GM12878 (cell line): Measurements from ENCODE around the gene COL20A1. TPM values are rescaled to one million over a fixed set of nuclear protein-coding genes. Genes with fewer than 3 reads are reported as not detected.

Source experiments
- ATAC-seq: fragments of 200-7000 bp; cut with Tn5 transposase; 3 replicates; pipeline ENCODE4 v1.9.1; 2020; ENCODE audit warnings: mild to moderate bottlenecking, moderate library complexity
- BruUV-seq: library from RNA; stranded (reverse); fragments of 400-500 nt; replicated peaks from 2 replicates; lab custom pipeline; 2021; lab: Mats Ljungman, UMichigan
- CTCF ChIA-PET: fragments of 300-600 bp; sonication (Branson Sonifier 250); formaldehyde crosslinking; extraction: SDS; loops from one replicate; lab custom pipeline; 2021; ENCODE audit warnings: inconsistent platforms; lab: Yijun Ruan, JAX
- POLR2A ChIA-PET: fragments of 350-600 bp; formaldehyde crosslinking; extraction: SDS; loops from one replicate; lab custom pipeline; 2021; ENCODE audit warnings: inconsistent platforms; lab: Charles Lee
- RAD21 ChIA-PET: fragments of 300-600 bp; sonication (Branson Sonifier 250); formaldehyde crosslinking; loops from one replicate; lab custom pipeline; 2023; ENCODE audit warnings: antibody characterized with exemption; ENCODE audit not compliant: unreplicated experiment; lab: Charles Lee
- SMC1A ChIA-PET: fragments of 300-600 bp; sonication (Branson Sonifier 250); formaldehyde crosslinking; loops from one replicate; lab custom pipeline; 2023; ENCODE audit not compliant: unreplicated experiment, uncharacterized antibody; lab: Charles Lee
- DNase-seq: peaks from one replicate; pipeline ENCODE4 v3.0.0-alpha.2; 2011; ENCODE audit warnings: low read depth, low spot score
- FAIRE-seq: peaks from 3 replicates; lab custom pipeline; 2011; peaks lifted over from hg19 to GRCh38; lab: Jason Lieb, UNC
- H2AFZ ChIP-seq: 2 replicates; pipeline ENCODE4 v1.6.0; 2011; ENCODE audit warnings: low read depth, low read length, control low read depth; ENCODE audit not compliant: control insufficient read depth
- H3K27ac ChIP-seq: 2 replicates; pipeline ENCODE4 v1.5.1; 2011; ENCODE audit warnings: control low read depth; ENCODE audit not compliant: control insufficient read depth, insufficient read depth
- H3K27me3 ChIP-seq, 2 experiments: replicated peaks in 1 of 2; 2 replicates each; pipeline versions ENCODE4 v1.6.0 to v1.6.1; 2011; ENCODE audit warnings: low read length in 1 of 2; ENCODE audit not compliant: control insufficient read depth in 2 of 2, insufficient read depth in 2 of 2
- H3K36me3 ChIP-seq, 2 experiments: 2 replicates each; pipeline ENCODE4 v1.5.1; 2011; ENCODE audit warnings: low read length in 1 of 2; ENCODE audit not compliant: control insufficient read depth in 2 of 2, insufficient read depth in 2 of 2
- H3K4me1 ChIP-seq: 2 replicates; pipeline ENCODE4 v1.6.1; 2011; ENCODE audit warnings: mild to moderate bottlenecking, low read length, moderate library complexity, mixed read lengths; ENCODE audit not compliant: control insufficient read depth, insufficient read depth
- H3K4me2 ChIP-seq: 2 replicates; pipeline ENCODE4 v1.6.0; 2011; ENCODE audit warnings: control low read depth; ENCODE audit not compliant: control insufficient read depth, insufficient read depth
- H3K4me3 ChIP-seq: fragments of 200-600 bp; sonication (generic); 2 replicates; pipeline ENCODE4 v1.5.1; 2016
- H3K79me2 ChIP-seq: 2 replicates; pipeline ENCODE4 v1.6.0; 2011; ENCODE audit warnings: low read length; ENCODE audit not compliant: control insufficient read depth, insufficient read depth
- H3K9ac ChIP-seq: 2 replicates; pipeline ENCODE4 v1.8.0; 2011; ENCODE audit warnings: low read length, control low read depth, mixed read lengths; ENCODE audit not compliant: control insufficient read depth, insufficient read depth
- H3K9me3 ChIP-seq: replicated peaks from 3 replicates; pipeline ENCODE4 v1.5.1; 2011; ENCODE audit warnings: mild to moderate bottlenecking, low read length; ENCODE audit not compliant: control insufficient read depth, insufficient read depth
- H4K20me1 ChIP-seq: 2 replicates; pipeline ENCODE4 v1.6.0; 2011; ENCODE audit not compliant: control insufficient read depth, insufficient read depth
- CREM ChIP-seq: IDR thresholded peaks from 2 replicates; pipeline ENCODE4 v1.6.1; 2014; ENCODE audit warnings: antibody characterized with exemption, low read depth
- EGR1 ChIP-seq, 2 experiments: IDR thresholded peaks; 1 replicate in 1 of 2; 2 replicates in 1 of 2; pipeline ENCODE4 v1.6.1; 2011 to 2012; ENCODE audit warnings: low read depth in 2 of 2, low read length in 2 of 2, borderline replicate concordance in 1 of 2, mild to moderate bottlenecking in 1 of 2, moderate library complexity in 1 of 2
- IRF4 ChIP-seq: IDR thresholded peaks from 2 replicates; pipeline ENCODE4 v1.6.1; 2011; ENCODE audit warnings: low read depth, low read length
- JUNB ChIP-seq: IDR thresholded peaks from 2 replicates; pipeline ENCODE4 v1.6.1; 2016; ENCODE audit warnings: antibody characterized with exemption, mild to moderate bottlenecking
- MLLT1 ChIP-seq: fragments of 450-650 bp; IDR thresholded peaks from 2 replicates; pipeline ENCODE4 v1.6.1; 2016; ENCODE audit warnings: mild to moderate bottlenecking
- MTA2 ChIP-seq: fragments of 450-650 bp; IDR thresholded peaks from 2 replicates; pipeline ENCODE4 v1.6.1; 2016; ENCODE audit warnings: low read depth, mild to moderate bottlenecking, moderate library complexity
- POLR2A ChIP-seq: IDR thresholded peaks from 2 replicates; pipeline ENCODE4 v1.6.1; 2011; ENCODE audit warnings: low read depth, mild to moderate bottlenecking, low read length
- RELB ChIP-seq: fragments of 450-650 bp; IDR thresholded peaks from 2 replicates; pipeline ENCODE4 v1.6.1; 2017; ENCODE audit warnings: low read depth, mild to moderate bottlenecking, moderate library complexity
- SIN3A ChIP-seq: IDR thresholded peaks from 2 replicates; pipeline ENCODE4 v1.6.1; 2012; ENCODE audit warnings: low read depth, low read length, improper control_type of control experiment
- WGBS: methylation state at CpG from one replicate; pipeline ENCODE4 v1.1.6; 2016; ENCODE audit warnings: low lambda C conversion rate; ENCODE audit not compliant: insufficient replicate concordance, insufficient coverage; ENCODE audit errors: missing lambda C conversion rate; 5-methylcytosine and 5-hydroxymethylcytosine counted together
- in situ Hi-C: fragments of 300-500 bp; cut with MboI; formaldehyde crosslinking; loops from 9 replicates; pipeline ENCODE4 v1.14.3; 2018; ENCODE audit warnings: mixed read lengths
- intact Hi-C: fragments of 100-400 bp; cut with micrococcal nuclease; formaldehyde crosslinking; loops from one replicate; pipeline ENCODE4 v1.14.2; 2022; ENCODE audit not compliant: unreplicated experiment
- polyA plus RNA-seq, 11 experiments: library from polyadenylated mRNA; depleted of rRNA in 4 of 11; unstranded in 6 of 11; stranded (reverse) in 5 of 11; fragments of >200 nt; fragmentation: Nextera tagmentation in 4 of 11; fragmentation: Illumina TruSeq in 1 of 11; extraction: Ambion mirVana in 4 of 11; extraction: Trizol in 1 of 11; gene quantifications; 1 replicate in 1 of 11; 2 replicates in 10 of 11; pipeline versions ENCODE4 v1.2.1 to v1.2.3, GENCODE V29; 2011 to 2016; ENCODE audit warnings: inconsistent platforms in 2 of 11, missing spikeins in 2 of 11, low read depth in 1 of 11
- total RNA-seq, 4 experiments: library from RNA; depleted of rRNA in 3 of 4; stranded (reverse); fragments of >200 nt in 3 of 4; fragmentation: Illumina TruSeq in 1 of 4; extraction: Trizol in 1 of 4; gene quantifications; 2 replicates each; pipeline versions ENCODE4 v1.2.1 to v1.2.3, GENCODE V29; 2013 to 2021

COL20A1 gene
- total and polyA plus RNA-seq, 10 of the 15 experiments (the other 5 are each of a cell fraction or from before 2014, with no cell fraction given), result not detected

GRCh38 chr20:63267691-63268090 is 25.3 kb upstream of the COL20A1 start:
- no peaks in the 10 kb centered on the region for H3K4me1 ChIP-seq
- POLR2A ChIA-PET, result no interaction called here
- CTCF ChIA-PET, result no interaction called here
- H3K79me2 ChIP-seq, result peaks cover 1% of the 10 kb centered on the region
- H3K4me3 ChIP-seq, result no peak overlapping the region
- SMC1A ChIA-PET, result no interaction called here
- no peak for ATAC-seq
- H3K27ac ChIP-seq, result no peak overlapping the region
- WGBS, result 5% methylated on average over 9 of the region's 9 CpGs
- no peaks in the 10 kb centered on the region; a peak in 1 of 4 replicates for H3K27me3 ChIP-seq
- BruUV-seq, result no TSS peak
- DNase-seq, result no peak
- H3K9ac ChIP-seq, result no peak overlapping the region
- H3K9me3 ChIP-seq, result no peaks in the 10 kb centered on the region
- TF ChIP-seq MTA2 (no peak), EGR1 (IDR thresholded peaks at IDR 0.05; ENCODE audit: borderline replicate concordance in 1 of 2, low read depth in 2 of 2, low read length in 2 of 2) (no peak), IRF4 (no peak), POLR2A (no peak), RELB (no peak), JUNB (no peak), SIN3A (no peak), MLLT1 (no peak), CREM (no peak)
- H4K20me1 ChIP-seq, result no peaks in the 10 kb centered on the region
- no peaks in the 10 kb centered on the region for H3K36me3 ChIP-seq
- no peak overlapping the region for H3K4me2 ChIP-seq
- in situ Hi-C loops (no loop called here), intact Hi-C loops (no loop called here)
- RAD21 ChIA-PET, result no interaction called here
- FAIRE-seq, result no peak
- H2AFZ ChIP-seq, result no peak overlapping the region
